SK-N-MC (cell line): Measurements from ENCODE around the gene CDNF.

Source experiments
- EZH2 ChIP-seq: fragments of 200-600 bp; sonication (generic); IDR thresholded peaks from one replicate; pipeline ENCODE4 v1.6.1; 2017; ENCODE audit warnings: antibody characterized with exemption
- POLR2AphosphoS5 ChIP-seq: IDR thresholded peaks from 2 replicates; pipeline ENCODE4 v1.6.1; 2012; ENCODE audit warnings: mild to moderate bottlenecking, low read depth, low read length, borderline replicate concordance

GRCh38 chr10:14879928-14880193 is 42.0 kb upstream of the CDNF start:
- TF ChIP-seq POLR2AphosphoS5 (no peak), EZH2 (no peak)
